NCI-H2107 treated with DMSO at 0.1 percent for 48 hours (cell line): ENCODE results near the gene OMP.

ENCODE experiments used
- DNase-seq: peaks from one replicate; lab custom pipeline; 2025; ENCODE audit not compliant: unreplicated experiment; lab: John Stamatoyannopoulos, UW

OMP gene

GRCh38 chr11:77068457-77069335, 33.9 kb upstream of the OMP start:
- DNase-seq, result no peak

- no peak for DNase-seq
Measured at GRCh38 chr11:77069336-77069968, 33.2 kb upstream of the OMP start.

GRCh38 chr11:77069969-77070582, 32.6 kb upstream of the OMP start:
- DNase-seq, result no peak

GRCh38 chr11:77071077-77071476, 31.6 kb upstream of the OMP start:
- no peak for DNase-seq

- DNase-seq, result no peak
Measured at GRCh38 chr11:77071671-77072605, 30.7 kb upstream of the OMP start.

- no peak for DNase-seq
Measured at GRCh38 chr11:77072851-77073327, 29.8 kb upstream of the OMP start.

GRCh38 chr11:77073328-77074001, 29.2 kb upstream of the OMP start:
- DNase-seq, result no peak

- no peak for DNase-seq
Measured at GRCh38 chr11:77074205-77074604, 28.4 kb upstream of the OMP start.

- no peak for DNase-seq
Measured at GRCh38 chr11:77074626-77075221, 27.9 kb upstream of the OMP start.

GRCh38 chr11:77075425-77075905, 27.2 kb upstream of the OMP start:
- DNase-seq, result peak; percentile 14

- no peak for DNase-seq
Measured at GRCh38 chr11:77079666-77080065, 23.0 kb upstream of the OMP start.

GRCh38 chr11:77080643-77081210, 21.9 kb upstream of the OMP start:
- no peak for DNase-seq

GRCh38 chr11:77081381-77081851, 21.2 kb upstream of the OMP start:
- DNase-seq, result no peak

GRCh38 chr11:77081976-77082836, 20.4 kb upstream of the OMP start:
- DNase-seq, result no peak

- DNase-seq, result no peak
Measured at GRCh38 chr11:77082838-77083565, 19.6 kb upstream of the OMP start.

GRCh38 chr11:77083566-77084245, 18.9 kb upstream of the OMP start:
- no peak for DNase-seq

GRCh38 chr11:77084581-77085191, 18.0 kb upstream of the OMP start:
- DNase-seq, result no peak
